Neutrophil (primary cell): ENCODE results near the gene SPATA1.

Source experiments
- H3K27ac ChIP-seq: fragments of 200-600 bp; sonication (generic); 2 replicates; pipeline ENCODE4 v1.5.1; 2016; ENCODE audit warnings: mild to moderate bottlenecking, moderate library complexity
- H3K27me3 ChIP-seq: fragments of 200-600 bp; sonication (generic); 2 replicates; pipeline ENCODE4 v1.6.0; 2016; ENCODE audit warnings: mild to moderate bottlenecking
- H3K36me3 ChIP-seq: fragments of 200-600 bp; sonication (generic); 2 replicates; pipeline ENCODE4 v1.5.1; 2017
- H3K4me1 ChIP-seq, 2 experiments: fragments of 200-600 bp in 1 of 2; sonication (generic) in 1 of 2; 1 replicate in 1 of 2; 2 replicates in 1 of 2; pipeline versions ENCODE4 v1.5.1 to v1.6.1; 2013 to 2016; ENCODE audit warnings: low read depth in 1 of 2, low read length in 1 of 2, mild to moderate bottlenecking in 1 of 2, moderate library complexity in 1 of 2; ENCODE audit not compliant: control insufficient read depth in 1 of 2, insufficient read depth in 1 of 2
- H3K4me3 ChIP-seq, 2 experiments: fragments of 200-600 bp in 1 of 2; sonication (generic) in 1 of 2; 1 replicate in 1 of 2; 2 replicates in 1 of 2; pipeline ENCODE4 v1.5.1; 2013 to 2016; ENCODE audit warnings: low read depth in 1 of 2, low read length in 1 of 2, mild to moderate bottlenecking in 1 of 2, moderate library complexity in 1 of 2
- H3K9me3 ChIP-seq: fragments of 200-600 bp; sonication (generic); 2 replicates; pipeline ENCODE4 v1.5.1; 2016
- TF ChIP-seq, protein P1 (sequence below): fragments of 200-600 bp; sonication (generic); IDR thresholded peaks from 2 replicates; pipeline ENCODE4 v1.5.1; 2016; ENCODE audit warnings: antibody characterized with exemption

SPATA1 gene

DNA sequence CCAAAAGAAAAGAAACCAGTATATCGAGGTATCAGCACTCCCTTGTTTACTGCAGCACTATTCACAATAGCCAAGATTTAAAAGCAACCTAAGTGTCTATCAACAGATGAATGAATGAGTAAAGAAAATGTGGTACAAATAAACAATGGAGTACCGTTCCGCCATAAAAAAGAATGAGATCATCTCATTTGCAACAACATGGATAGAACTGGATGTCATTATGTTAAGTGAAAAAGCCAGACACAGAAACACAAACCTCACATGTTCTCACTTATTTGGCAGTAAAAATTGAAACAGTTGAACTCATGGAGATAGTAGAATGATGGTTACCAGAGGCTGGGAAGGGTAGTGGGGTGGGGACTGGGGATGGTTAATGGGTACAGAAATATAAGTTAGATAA, 4.5 kb downstream of the SPATA1 start:
- no peaks in the 10 kb centered on the region for H3K9me3 ChIP-seq
- no peaks in the 10 kb centered on the region for H3K27me3 ChIP-seq
- H3K4me3 ChIP-seq, result no peak overlapping the region
- TF ChIP-seq, protein P1, sequence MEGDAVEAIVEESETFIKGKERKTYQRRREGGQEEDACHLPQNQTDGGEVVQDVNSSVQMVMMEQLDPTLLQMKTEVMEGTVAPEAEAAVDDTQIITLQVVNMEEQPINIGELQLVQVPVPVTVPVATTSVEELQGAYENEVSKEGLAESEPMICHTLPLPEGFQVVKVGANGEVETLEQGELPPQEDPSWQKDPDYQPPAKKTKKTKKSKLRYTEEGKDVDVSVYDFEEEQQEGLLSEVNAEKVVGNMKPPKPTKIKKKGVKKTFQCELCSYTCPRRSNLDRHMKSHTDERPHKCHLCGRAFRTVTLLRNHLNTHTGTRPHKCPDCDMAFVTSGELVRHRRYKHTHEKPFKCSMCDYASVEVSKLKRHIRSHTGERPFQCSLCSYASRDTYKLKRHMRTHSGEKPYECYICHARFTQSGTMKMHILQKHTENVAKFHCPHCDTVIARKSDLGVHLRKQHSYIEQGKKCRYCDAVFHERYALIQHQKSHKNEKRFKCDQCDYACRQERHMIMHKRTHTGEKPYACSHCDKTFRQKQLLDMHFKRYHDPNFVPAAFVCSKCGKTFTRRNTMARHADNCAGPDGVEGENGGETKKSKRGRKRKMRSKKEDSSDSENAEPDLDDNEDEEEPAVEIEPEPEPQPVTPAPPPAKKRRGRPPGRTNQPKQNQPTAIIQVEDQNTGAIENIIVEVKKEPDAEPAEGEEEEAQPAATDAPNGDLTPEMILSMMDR, result no peak
- H3K36me3 ChIP-seq, result peaks cover 6% of the 10 kb centered on the region
- H3K4me1 ChIP-seq, result peaks cover 9 to 11% of the 10 kb centered on the region in 2 experiments
- no peak overlapping the region for H3K27ac ChIP-seq

DNA sequence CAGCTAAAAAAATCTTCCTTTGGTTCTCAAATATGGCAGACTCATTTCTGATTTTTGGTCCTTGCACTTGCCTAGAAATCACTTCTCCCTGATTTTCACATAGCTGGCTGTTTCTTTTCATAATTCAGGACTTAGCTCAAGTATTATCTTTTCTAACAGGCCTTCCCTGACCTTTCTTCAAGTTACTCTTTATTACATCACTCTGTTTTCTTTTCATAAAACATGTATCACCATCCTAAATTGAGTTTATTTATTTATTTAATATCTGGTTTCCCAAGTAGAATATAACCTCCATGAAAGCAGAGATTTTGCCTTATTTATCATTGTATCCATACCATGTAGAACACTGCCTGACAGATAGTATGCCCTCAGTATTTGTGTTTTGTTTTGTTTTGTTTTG, 18.4 kb downstream of the SPATA1 start:
- TF ChIP-seq, protein P1, result no peak
- no peak overlapping the region for H3K4me3 ChIP-seq
- H3K27me3 ChIP-seq, result no peaks in the 10 kb centered on the region
- no peaks in the 10 kb centered on the region for H3K9me3 ChIP-seq
- no peaks in the 10 kb centered on the region for H3K4me1 ChIP-seq
- peaks cover 3% of the 10 kb centered on the region for H3K36me3 ChIP-seq
- no peak overlapping the region for H3K27ac ChIP-seq

DNA sequence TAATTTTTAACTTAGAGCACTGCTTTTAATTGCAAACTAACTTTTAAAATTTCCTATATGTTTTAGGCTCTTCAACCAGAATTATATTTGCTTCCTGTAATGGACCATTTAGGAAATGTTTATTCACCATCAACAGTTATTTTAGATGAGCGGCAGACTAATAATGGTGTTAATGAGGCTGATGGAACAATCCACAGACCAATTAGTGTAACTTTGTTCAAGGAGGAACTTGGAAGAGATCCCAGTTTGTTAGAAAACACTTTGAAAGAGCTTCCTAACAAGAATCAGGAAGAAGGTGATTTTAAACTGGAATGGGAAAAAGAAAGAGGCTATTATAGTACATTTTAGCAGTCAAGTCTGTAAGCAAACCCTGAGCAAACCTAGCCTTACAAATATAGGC, 19.6 kb downstream of the SPATA1 start:
- TF ChIP-seq, protein P1, result no peak
- H3K36me3 ChIP-seq, result peaks cover 9% of the 10 kb centered on the region
- no peak overlapping the region for H3K4me3 ChIP-seq
- no peaks in the 10 kb centered on the region for H3K27me3 ChIP-seq
- no peaks in the 10 kb centered on the region for H3K9me3 ChIP-seq
- no peak overlapping the region for H3K27ac ChIP-seq
- no peaks in the 10 kb centered on the region for H3K4me1 ChIP-seq

DNA sequence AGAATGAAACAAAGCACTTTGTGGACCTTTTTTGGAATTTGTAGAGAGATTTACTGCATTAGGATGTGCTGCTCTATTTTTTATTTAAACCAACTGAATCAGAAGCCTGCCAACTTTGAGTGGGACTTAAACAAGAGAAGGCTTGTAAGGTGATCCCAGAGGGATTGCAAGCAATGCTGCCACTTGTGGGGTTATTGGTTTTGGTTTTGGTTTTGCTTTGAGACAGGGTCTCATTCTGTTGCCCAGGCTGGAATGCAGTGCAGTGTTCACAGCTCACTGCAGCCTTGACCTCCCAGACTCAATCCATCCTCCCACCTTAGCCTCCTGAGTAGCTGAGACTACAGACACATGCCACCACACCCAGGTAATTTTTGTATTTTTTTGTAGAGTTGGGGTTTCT, 32.4 kb downstream of the SPATA1 start:
- Histone ChIP-seq H3K4me1 (no peaks in the 10 kb centered on the region), H3K27ac (no peak overlapping the region), H3K9me3 (no peaks in the 10 kb centered on the region), H3K27me3 (no peaks in the 10 kb centered on the region), H3K4me3 (no peak overlapping the region), H3K36me3 (peaks cover 49% of the 10 kb centered on the region)
- TF ChIP-seq, protein P1, result no peak

DNA sequence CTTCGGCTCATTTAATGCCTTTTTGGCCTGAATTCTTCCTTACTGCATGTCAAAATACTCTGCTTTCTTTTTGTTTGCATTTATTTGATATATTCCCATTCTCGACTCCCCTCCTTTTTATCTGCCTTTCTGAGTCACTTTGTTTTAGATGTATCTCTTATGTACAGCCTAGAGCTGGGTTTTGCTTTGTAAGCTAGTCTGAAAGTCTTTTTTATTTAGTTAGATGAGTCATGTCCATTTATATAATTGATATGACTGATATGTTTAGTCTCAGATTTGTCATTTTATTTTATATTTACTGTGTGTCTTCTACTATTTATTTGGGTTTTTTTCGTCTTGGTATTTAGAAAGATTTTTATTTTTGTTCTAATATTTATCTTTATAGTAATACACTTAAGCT, 33.8 kb downstream of the SPATA1 start:
- no peaks in the 10 kb centered on the region for H3K9me3 ChIP-seq
- H3K4me1 ChIP-seq, result no peaks in the 10 kb centered on the region
- H3K36me3 ChIP-seq, result peaks cover 49% of the 10 kb centered on the region
- H3K27me3 ChIP-seq, result no peaks in the 10 kb centered on the region
- TF ChIP-seq, protein P1, result no peak
- H3K27ac ChIP-seq, result no peak overlapping the region
- H3K4me3 ChIP-seq, result no peak overlapping the region

DNA sequence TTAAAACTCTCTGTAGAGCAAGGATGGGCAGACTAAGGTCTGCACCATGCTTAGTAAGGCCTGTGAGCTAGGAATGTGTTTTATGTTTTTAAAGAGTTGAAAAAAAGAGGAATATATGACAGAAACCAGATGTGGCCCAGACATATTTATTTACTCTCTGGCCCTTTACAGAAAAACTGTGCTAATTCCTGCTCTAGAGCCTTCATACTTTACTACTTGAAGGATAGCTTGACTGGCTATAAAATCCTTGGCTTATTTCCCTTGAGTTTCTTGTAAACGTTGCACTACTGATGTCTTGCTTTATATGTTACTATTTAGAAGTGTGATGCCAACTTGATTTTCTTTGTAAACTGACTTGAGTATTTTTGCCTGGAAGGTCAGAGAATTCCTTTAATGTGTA, 34.6 kb downstream of the SPATA1 start:
- TF ChIP-seq, protein P1, result no peak
- Histone ChIP-seq H3K27me3 (no peaks in the 10 kb centered on the region), H3K4me3 (no peak overlapping the region), H3K9me3 (no peaks in the 10 kb centered on the region), H3K4me1 (no peaks in the 10 kb centered on the region), H3K36me3 (peaks cover 49% of the 10 kb centered on the region), H3K27ac (no peak overlapping the region)
